OCI-LY1 (cell line): ENCODE results near the gene LTA4H.

Source experiments
- H2AFZ ChIP-seq: fragments of 200-600 bp; sonication (generic), shearing (Covaris generic); 2 replicates; pipeline ENCODE4 v1.6.0; 2014; ENCODE audit warnings: antibody characterized with exemption, mild to moderate bottlenecking, low read length
- H3F3A ChIP-seq: fragments of 200-600 bp; sonication (generic), shearing (Covaris generic); 2 replicates; pipeline ENCODE4 v1.6.0; 2014; ENCODE audit warnings: mild to moderate bottlenecking, antibody characterized with exemption, low read length, moderate library complexity; ENCODE audit not compliant: insufficient read depth
- H3K27ac ChIP-seq: fragments of 200-600 bp; sonication (generic); 2 replicates; pipeline ENCODE4 v1.5.1; 2014; ENCODE audit warnings: low read length, mixed run types, mild to moderate bottlenecking, low read depth; ENCODE audit not compliant: poor library complexity, severe bottlenecking
- H3K27me3 ChIP-seq: fragments of 200-600 bp; sonication (generic); 2 replicates; pipeline ENCODE4 v1.6.0; 2014; ENCODE audit warnings: antibody characterized with exemption, mild to moderate bottlenecking, low read length, moderate library complexity; ENCODE audit not compliant: insufficient read depth
- H3K36me3 ChIP-seq: fragments of 200-600 bp; sonication (generic); 2 replicates; pipeline ENCODE4 v1.6.1; 2014; ENCODE audit warnings: mild to moderate bottlenecking, antibody characterized with exemption, low read length, moderate library complexity, mixed read lengths; ENCODE audit not compliant: insufficient read depth
- H3K4me1 ChIP-seq: fragments of 200-600 bp; sonication (generic); 2 replicates; pipeline ENCODE4 v1.5.1; 2014; ENCODE audit warnings: mild to moderate bottlenecking, low read length, moderate library complexity; ENCODE audit not compliant: insufficient read depth, severe bottlenecking
- H3K4me2 ChIP-seq: fragments of 200-600 bp; sonication (generic), shearing (Covaris generic); 2 replicates; pipeline ENCODE4 v1.6.1; 2014; ENCODE audit warnings: low read length
- H3K4me3 ChIP-seq: fragments of 200-600 bp; sonication (generic); 2 replicates; pipeline ENCODE4 v1.5.1; 2014; ENCODE audit warnings: low read length, low read depth, mild to moderate bottlenecking, mixed read lengths; ENCODE audit not compliant: poor library complexity, severe bottlenecking
- H3K79me2 ChIP-seq: fragments of 200-600 bp; shearing (Covaris generic); 2 replicates; pipeline ENCODE4 v1.6.1; 2016; ENCODE audit warnings: mixed run types, low read length, mixed read lengths; ENCODE audit not compliant: insufficient read depth
- H3K9ac ChIP-seq: fragments of 200-600 bp; sonication (generic), shearing (Covaris generic); 2 replicates; pipeline ENCODE4 v1.6.1; 2014; ENCODE audit warnings: mild to moderate bottlenecking, low read length, mixed read lengths
- H3K9me2 ChIP-seq: fragments of 200-600 bp; sonication (generic), shearing (Covaris generic); 2 replicates; pipeline ENCODE4 v1.6.1; 2014; ENCODE audit warnings: low read depth, mild to moderate bottlenecking, low read length, mixed read lengths
- H3K9me3 ChIP-seq: fragments of 200-600 bp; shearing (Covaris generic); 2 replicates; pipeline ENCODE4 v1.6.1; 2014; ENCODE audit warnings: low read length, mixed read lengths
- H4K20me1 ChIP-seq: fragments of 200-600 bp; sonication (generic), shearing (Covaris generic); 2 replicates; pipeline ENCODE4 v1.6.0; 2016; ENCODE audit warnings: mild to moderate bottlenecking, low read length; ENCODE audit not compliant: insufficient read depth
- EZH2 ChIP-seq: fragments of 200-600 bp; sonication (generic), shearing (Covaris generic); IDR thresholded peaks from 2 replicates; pipeline ENCODE4 v1.8.0; 2017; ENCODE audit warnings: borderline replicate concordance, mixed run types, mild to moderate bottlenecking, antibody characterized with exemption, low read length, moderate library complexity, mixed read lengths
- TF ChIP-seq, protein P1 (sequence below): fragments of 200-600 bp; sonication (generic), shearing (Covaris generic); IDR thresholded peaks from 2 replicates; pipeline ENCODE4 v1.5.1; 2017; ENCODE audit warnings: mild to moderate bottlenecking, antibody characterized with exemption, low read length, moderate library complexity, mixed read lengths

The LTA4H gene

GRCh38 chr12:96075560-96075959 lies 40.2 kb upstream of the LTA4H start:
- Histone ChIP-seq H3K4me3 (no peak overlapping the region), H2AFZ (no peak overlapping the region), H3K4me1 (no peaks in the 10 kb centered on the region), H3K27ac (no peak overlapping the region), H3K27me3 (no peaks in the 10 kb centered on the region), H3K79me2 (no peaks in the 10 kb centered on the region), H3K9ac (no peak overlapping the region), H3F3A (no peaks in the 10 kb centered on the region), H3K4me2 (no peak overlapping the region), H3K9me2 (no peaks in the 10 kb centered on the region), H3K36me3 (no peaks in the 10 kb centered on the region), H4K20me1 (no peaks in the 10 kb centered on the region), H3K9me3 (no peaks in the 10 kb centered on the region)
- TF ChIP-seq EZH2: no peak
- TF ChIP-seq, protein P1, sequence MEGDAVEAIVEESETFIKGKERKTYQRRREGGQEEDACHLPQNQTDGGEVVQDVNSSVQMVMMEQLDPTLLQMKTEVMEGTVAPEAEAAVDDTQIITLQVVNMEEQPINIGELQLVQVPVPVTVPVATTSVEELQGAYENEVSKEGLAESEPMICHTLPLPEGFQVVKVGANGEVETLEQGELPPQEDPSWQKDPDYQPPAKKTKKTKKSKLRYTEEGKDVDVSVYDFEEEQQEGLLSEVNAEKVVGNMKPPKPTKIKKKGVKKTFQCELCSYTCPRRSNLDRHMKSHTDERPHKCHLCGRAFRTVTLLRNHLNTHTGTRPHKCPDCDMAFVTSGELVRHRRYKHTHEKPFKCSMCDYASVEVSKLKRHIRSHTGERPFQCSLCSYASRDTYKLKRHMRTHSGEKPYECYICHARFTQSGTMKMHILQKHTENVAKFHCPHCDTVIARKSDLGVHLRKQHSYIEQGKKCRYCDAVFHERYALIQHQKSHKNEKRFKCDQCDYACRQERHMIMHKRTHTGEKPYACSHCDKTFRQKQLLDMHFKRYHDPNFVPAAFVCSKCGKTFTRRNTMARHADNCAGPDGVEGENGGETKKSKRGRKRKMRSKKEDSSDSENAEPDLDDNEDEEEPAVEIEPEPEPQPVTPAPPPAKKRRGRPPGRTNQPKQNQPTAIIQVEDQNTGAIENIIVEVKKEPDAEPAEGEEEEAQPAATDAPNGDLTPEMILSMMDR: no peak

GRCh38 chr12:96073346-96074330 lies 38.3 kb upstream of the LTA4H start:
- TF ChIP-seq, protein P1: no peak
- no peak for TF ChIP-seq EZH2
- Histone ChIP-seq H3K27ac (no peak overlapping the region), H3F3A (no peaks in the 10 kb centered on the region), H3K9me2 (no peaks in the 10 kb centered on the region), H3K4me3 (no peak overlapping the region), H2AFZ (no peak overlapping the region), H3K27me3 (no peaks in the 10 kb centered on the region), H3K4me2 (no peak overlapping the region), H3K4me1 (no peaks in the 10 kb centered on the region), H3K79me2 (no peaks in the 10 kb centered on the region), H3K9me3 (no peaks in the 10 kb centered on the region), H3K36me3 (no peaks in the 10 kb centered on the region), H3K9ac (no peak overlapping the region), H4K20me1 (no peaks in the 10 kb centered on the region)

GRCh38 chr12:96070670-96071279 lies 35.4 kb upstream of the LTA4H start:
- no peaks in the 10 kb centered on the region for H3K27me3 ChIP-seq
- no peaks in the 10 kb centered on the region for H3K36me3 ChIP-seq
- no peaks in the 10 kb centered on the region for H4K20me1 ChIP-seq
- no peaks in the 10 kb centered on the region for H3K4me1 ChIP-seq
- H3K79me2 ChIP-seq: no peaks in the 10 kb centered on the region
- no peaks in the 10 kb centered on the region for H3K9me3 ChIP-seq
- H3K4me2 ChIP-seq: no peak overlapping the region
- TF ChIP-seq EZH2: no peak
- TF ChIP-seq, protein P1: peak; percentile 40; the same call in 1 of the 2 replicates
- H3K27ac ChIP-seq: no peak overlapping the region
- H3F3A ChIP-seq: no peaks in the 10 kb centered on the region
- H3K9me2 ChIP-seq: no peaks in the 10 kb centered on the region
- H3K4me3 ChIP-seq: no peak overlapping the region
- no peak overlapping the region for H3K9ac ChIP-seq
- no peak overlapping the region for H2AFZ ChIP-seq
